Lower lobe of right lung (tissue), 2 donors: ENCODE measurements around the gene PPM1A. TPM values are rescaled to one million over a fixed set of nuclear protein-coding genes. Genes with fewer than 3 reads are reported as not detected.

Experiments used
- ATAC-seq, 2 donors: fragments of 200-7000 bp; cut with Tn5 transposase; one replicate each; pipeline ENCODE4 v1.9.1; 2020 to 2022; ENCODE audit warnings: mild to moderate bottlenecking in 2 of 2, moderate library complexity in 2 of 2
- DNase-seq: peaks from one replicate; pipeline ENCODE4 v3.0.0-alpha.2; 2020
- H3K27ac ChIP-seq: fragments of 200-600 bp; one replicate; pipeline ENCODE4 v1.8.0; 2022
- H3K27me3 ChIP-seq: fragments of 200-600 bp; one replicate; pipeline ENCODE4 v1.8.0; 2022; ENCODE audit warnings: low read depth
- H3K36me3 ChIP-seq: fragments of 200-600 bp; one replicate; pipeline ENCODE4 v1.8.0; 2022; ENCODE audit warnings: mild to moderate bottlenecking
- H3K4me1 ChIP-seq: fragments of 200-600 bp; one replicate; pipeline ENCODE4 v1.8.0; 2022
- H3K4me3 ChIP-seq: fragments of 200-600 bp; one replicate; pipeline ENCODE4 v1.8.0; 2022; ENCODE audit warnings: mild to moderate bottlenecking
- H3K9me3 ChIP-seq: fragments of 200-600 bp; one replicate; pipeline ENCODE4 v1.8.0; 2022
- intact Hi-C: fragments of 100-400 bp; cut with DNase I; formaldehyde crosslinking; loops from one replicate; pipeline ENCODE4 v1.11.0; 2022
- total RNA-seq: library from RNA; stranded (reverse); fragmentation: NEBNext Ultra II Directional; extraction: Animal tissue kit (Norgen Biotek cat#: 25700); gene quantifications from one replicate; pipeline ENCODE4 v1.2.1, GENCODE V29; 2021
- TF ChIP-seq, protein P1 (sequence below): fragments of 200-600 bp; IDR thresholded peaks from one replicate; pipeline ENCODE4 v1.8.0; 2022; ENCODE audit warnings: antibody characterized with exemption, mild to moderate bottlenecking
- donor health status: DM: no; HTN: yes; CAD: no; lungs with severe emphysema.

The PPM1A gene
- total RNA-seq, 1 donor from 2014 or later = 58.0 TPM

DNA sequence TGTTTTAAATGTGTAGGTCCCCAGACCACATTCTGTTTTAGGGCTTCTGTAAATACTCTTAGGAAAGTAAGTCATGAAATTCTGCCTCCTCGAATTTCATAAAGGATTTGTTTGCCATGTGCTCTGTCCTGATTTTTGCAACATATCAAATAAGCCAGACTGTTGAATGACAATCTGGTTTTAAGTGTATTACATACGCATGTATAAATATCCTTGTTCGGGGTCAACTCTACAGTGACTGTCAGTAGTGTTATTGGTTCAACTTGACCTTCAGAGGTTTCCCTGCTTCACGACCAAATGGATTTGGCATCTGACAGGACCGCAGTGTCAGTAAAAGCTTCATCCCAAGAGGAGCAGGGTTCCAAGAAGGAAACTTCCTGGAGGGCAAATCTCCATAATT lies 52.7 kb downstream of the PPM1A start:
- intact Hi-C loops = no loop called here
- Histone ChIP-seq H3K4me3 (no peak overlapping the region), H3K4me1 (no peaks in the 10 kb centered on the region), H3K36me3 (no peaks in the 10 kb centered on the region), H3K9me3 (no peaks in the 10 kb centered on the region), H3K27me3 (no peaks in the 10 kb centered on the region), H3K27ac (no peak overlapping the region)
- ATAC-seq = no peak
- TF ChIP-seq, protein P1, sequence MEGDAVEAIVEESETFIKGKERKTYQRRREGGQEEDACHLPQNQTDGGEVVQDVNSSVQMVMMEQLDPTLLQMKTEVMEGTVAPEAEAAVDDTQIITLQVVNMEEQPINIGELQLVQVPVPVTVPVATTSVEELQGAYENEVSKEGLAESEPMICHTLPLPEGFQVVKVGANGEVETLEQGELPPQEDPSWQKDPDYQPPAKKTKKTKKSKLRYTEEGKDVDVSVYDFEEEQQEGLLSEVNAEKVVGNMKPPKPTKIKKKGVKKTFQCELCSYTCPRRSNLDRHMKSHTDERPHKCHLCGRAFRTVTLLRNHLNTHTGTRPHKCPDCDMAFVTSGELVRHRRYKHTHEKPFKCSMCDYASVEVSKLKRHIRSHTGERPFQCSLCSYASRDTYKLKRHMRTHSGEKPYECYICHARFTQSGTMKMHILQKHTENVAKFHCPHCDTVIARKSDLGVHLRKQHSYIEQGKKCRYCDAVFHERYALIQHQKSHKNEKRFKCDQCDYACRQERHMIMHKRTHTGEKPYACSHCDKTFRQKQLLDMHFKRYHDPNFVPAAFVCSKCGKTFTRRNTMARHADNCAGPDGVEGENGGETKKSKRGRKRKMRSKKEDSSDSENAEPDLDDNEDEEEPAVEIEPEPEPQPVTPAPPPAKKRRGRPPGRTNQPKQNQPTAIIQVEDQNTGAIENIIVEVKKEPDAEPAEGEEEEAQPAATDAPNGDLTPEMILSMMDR = no peak
- DNase-seq = no peak

DNA sequence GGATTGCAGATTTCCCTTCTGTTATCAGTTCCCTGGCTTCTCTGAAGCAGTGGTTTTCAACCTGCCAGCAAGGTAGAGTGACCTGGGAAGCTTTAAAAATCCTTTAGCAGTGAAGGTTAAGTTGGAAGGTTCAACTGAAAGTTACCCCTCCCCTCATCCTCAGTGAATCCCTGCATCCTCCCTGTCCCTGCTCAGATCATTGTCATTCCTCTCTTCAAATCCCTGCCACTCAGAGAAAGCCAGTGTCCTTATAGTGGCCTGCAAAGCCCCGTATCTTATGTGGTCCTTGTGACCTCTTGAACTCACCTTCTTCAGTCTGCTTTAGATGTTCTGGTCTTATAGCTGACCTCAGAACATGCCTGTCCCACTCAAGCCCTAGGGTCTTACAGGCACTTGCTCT lies 53.6 kb downstream of the PPM1A start:
- TF ChIP-seq, protein P1 = no peak
- no peaks in the 10 kb centered on the region for H3K4me1 ChIP-seq
- intact Hi-C loops = no loop called here
- no peak for ATAC-seq
- H3K9me3 ChIP-seq = no peaks in the 10 kb centered on the region
- no peaks in the 10 kb centered on the region for H3K36me3 ChIP-seq
- no peak for DNase-seq
- no peaks in the 10 kb centered on the region for H3K27me3 ChIP-seq
- H3K27ac ChIP-seq = no peak overlapping the region
- no peak overlapping the region for H3K4me3 ChIP-seq

DNA sequence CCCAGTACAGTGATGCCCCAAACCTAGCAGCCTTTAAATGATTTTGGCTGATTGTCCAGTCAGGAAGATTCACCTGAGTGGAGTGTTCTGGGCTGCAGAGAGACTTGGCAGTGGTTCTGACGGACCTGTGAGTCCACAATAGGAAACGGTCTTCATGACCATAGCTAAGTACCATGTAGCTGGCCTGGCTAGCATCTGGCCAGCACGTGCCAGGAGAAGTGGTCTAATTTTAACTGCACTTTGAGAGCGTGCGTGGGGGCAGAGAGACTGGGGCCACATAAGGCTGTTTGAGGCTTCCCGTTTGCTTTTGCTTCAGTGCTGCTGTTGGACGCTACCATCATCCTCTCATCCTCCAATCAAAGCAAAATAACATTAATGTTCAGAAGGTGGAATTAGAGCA lies 54.7 kb downstream of the PPM1A start:
- no peak for DNase-seq
- ATAC-seq = peak in 1 of 2 donors; percentile 26
- H3K27me3 ChIP-seq = no peaks in the 10 kb centered on the region
- no peak overlapping the region for H3K27ac ChIP-seq
- H3K36me3 ChIP-seq = no peaks in the 10 kb centered on the region
- TF ChIP-seq, protein P1 = no peak
- intact Hi-C loops = no loop called here
- no peak overlapping the region for H3K4me3 ChIP-seq
- H3K4me1 ChIP-seq = no peaks in the 10 kb centered on the region
- H3K9me3 ChIP-seq = no peaks in the 10 kb centered on the region

DNA sequence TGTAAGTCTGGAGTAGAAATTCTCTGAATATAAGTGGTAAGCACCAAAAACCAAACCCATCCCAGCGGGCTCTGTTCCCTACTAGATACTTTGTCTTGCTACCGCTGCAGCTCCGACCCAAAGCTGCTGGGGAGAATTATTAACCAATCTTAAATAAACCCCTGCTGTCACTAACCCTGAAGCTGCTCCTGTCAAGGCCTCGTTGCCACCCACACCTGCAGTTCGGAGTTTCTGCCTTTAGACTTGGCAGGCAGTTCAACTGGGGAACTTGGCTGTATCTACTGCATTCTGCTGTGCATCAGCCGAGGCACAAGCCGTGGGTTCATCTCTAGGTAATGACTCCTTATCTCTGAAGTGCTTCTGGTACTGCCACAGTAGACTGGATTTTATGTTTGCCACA lies 55.5 kb downstream of the PPM1A start:
- no peaks in the 10 kb centered on the region for H3K9me3 ChIP-seq
- intact Hi-C loops = no loop called here
- no peak overlapping the region for H3K27ac ChIP-seq
- H3K4me3 ChIP-seq = no peak overlapping the region
- TF ChIP-seq, protein P1 = no peak
- no peaks in the 10 kb centered on the region for H3K27me3 ChIP-seq
- no peaks in the 10 kb centered on the region for H3K4me1 ChIP-seq
- H3K36me3 ChIP-seq = no peaks in the 10 kb centered on the region
- peak in 1 of 2 donors; percentile 9 for ATAC-seq
- no peak for DNase-seq

DNA sequence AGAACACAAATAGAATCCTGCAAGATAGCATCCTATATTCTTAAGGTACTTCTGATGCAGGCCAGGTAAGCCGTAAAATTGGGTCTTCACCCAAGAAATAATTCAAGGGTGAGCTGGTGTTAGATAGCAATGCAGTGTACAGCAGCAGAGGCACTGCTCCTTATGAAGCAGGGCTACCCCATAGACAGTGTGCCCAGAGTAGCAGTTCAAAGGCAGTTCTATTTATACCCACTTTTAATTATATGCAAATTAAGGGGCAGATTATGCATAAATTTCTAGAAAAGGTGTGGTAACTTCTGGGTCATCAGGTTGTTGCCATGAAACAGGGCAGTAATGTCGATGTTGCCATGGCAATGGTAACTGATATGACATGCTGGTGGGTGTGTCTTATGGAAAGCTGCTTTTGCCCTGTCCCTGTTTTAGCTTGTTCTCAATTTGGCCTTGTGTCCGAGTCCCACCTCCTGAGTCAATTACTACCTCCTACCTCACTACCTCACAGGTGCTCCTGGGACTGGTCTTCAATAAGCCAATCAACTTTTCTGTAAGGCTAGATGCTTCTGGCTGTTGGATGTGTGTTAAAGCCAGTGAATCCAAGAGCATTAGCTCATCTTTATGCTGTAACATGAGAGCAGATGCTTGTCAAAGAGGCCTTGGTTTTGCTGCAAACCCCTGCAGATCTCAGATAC lies 61.0 kb downstream of the PPM1A start:
- Histone ChIP-seq H3K36me3 (no peaks in the 10 kb centered on the region), H3K4me3 (no peak overlapping the region), H3K9me3 (no peaks in the 10 kb centered on the region), H3K4me1 (no peaks in the 10 kb centered on the region), H3K27me3 (no peaks in the 10 kb centered on the region), H3K27ac (no peak overlapping the region)
- ATAC-seq = no peak
- intact Hi-C loops = no loop called here
- TF ChIP-seq, protein P1 = no peak
- no peak for DNase-seq
